CD4-positive, alpha-beta T cell treated with Interleukin-12 subunit alpha and Interleukin-12 subunit beta, for 1 hour (primary cell): Measurements from ENCODE around the gene FARP1.

Experiments used
- DNase-seq: peaks from one replicate; pipeline ENCODE4 v3.0.0-alpha.2; 2020

The FARP1 gene

DNA sequence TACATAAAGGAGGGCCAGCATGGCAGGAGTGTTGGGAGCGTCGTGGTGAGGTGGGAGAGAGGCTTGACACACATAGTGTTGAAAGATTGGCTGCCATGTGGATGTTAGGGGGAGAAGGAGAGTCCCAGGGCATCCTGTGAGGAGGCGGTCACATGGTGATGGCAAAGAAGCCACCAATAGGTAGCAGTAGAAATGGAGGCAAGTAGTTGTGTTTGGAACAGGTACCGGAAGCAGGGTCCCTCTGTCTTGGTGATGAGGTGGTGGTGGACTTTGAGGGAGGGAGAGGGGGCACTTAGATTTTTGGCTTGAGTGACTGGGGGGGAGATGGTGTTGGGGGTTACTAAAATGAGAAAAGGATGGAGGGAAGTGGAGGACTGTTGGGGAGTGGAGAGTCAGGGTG lies 227.4 kb downstream of the FARP1 start:
- no peak for DNase-seq

DNA sequence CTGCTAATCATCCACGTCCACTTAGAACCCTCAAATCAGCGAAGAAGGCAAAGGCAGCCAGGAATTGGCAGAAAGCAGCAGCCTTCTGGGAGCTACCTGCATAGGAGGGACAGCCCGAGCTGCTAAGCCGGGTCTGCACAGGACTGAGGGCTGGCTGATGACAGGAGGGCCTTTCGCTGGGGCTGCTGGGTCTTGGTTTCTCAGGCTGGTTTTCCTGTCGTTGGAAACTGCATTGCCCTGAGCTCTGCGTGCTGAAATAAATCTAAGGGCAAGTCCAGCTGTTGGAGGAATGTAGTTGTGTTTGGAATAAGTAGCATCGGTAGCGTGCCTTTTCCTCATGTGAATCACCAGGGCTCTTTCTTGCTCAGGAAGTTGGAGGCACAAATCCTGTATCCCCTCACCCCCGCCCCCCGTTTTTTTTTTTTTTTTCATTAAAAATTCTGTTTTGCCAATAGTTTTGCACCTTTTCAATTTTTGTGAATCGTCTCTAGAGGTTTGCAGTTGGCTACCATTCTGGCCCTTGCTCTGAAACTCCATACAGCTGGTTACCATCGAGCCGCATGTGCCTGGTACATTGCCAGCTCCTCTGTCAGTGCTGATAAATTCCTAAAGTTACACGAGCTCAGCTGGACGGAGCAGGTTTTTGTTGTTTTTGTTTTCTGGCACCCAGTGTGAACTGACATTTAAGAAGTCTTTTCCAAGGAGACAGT lies 228.1 kb downstream of the FARP1 start:
- no peak for DNase-seq

DNA sequence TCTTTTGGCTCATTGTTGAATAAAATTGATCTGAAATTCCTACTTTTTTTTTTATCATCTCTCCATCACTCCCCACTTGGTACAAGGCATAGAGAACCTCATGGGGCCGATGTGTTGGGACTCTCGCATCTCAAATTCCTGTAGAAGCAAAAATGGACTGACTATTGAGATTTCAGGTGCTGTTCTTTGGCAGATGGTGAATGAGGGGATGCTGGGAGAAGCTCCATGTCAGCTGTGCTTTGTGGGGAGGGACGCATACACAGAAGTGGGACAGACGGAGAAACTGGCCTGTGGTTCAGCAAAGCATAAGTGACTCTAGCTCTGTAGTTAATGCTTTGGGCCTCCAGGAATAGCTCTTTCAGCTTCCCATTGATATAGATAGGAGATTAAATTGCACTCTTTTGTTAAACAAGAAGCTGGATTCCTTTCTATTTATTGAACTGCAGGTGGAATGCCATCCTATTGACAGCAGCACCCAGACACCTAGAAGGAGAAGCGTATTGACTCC lies 228.7 kb downstream of the FARP1 start:
- DNase-seq = no peak

DNA sequence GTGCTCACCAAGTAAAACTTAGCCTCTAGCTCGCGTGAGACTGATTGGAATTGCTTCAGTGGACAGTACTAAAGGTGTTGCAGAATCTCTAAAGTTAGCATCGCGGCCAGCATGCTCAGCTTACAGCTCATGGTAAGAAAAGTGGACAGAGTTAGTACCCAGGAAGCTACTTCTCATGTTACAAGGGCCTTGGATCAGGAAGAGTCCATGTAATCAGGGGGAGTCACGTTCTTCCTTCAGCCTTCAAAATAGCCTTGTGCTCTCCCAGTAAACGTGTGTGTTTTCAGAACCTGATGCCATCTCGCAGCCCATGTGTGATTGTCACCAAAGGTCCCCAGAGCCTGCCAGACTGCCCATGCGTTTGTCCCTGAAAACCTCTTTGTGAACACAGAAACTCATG lies 230.0 kb downstream of the FARP1 start:
- no peak for DNase-seq

DNA sequence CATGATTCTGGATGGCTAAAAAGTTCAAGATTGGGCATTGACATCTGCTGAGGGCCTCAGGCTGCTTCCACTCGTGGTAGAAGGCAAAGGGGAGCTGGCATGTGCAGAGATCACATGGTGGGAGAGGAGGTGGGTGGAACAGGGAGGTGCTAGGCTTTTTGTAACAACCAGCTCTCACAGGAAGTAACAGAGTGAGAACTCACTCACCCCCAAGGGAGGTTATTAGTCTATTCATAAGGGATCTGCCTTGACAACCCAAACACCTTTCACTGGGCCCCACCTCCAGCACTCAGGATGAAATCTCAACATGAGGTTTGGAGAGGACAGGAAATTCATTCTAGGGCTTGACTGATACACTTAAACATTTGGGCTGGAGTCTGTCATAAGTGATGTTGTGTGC lies 231.9 kb downstream of the FARP1 start:
- no peak for DNase-seq

DNA sequence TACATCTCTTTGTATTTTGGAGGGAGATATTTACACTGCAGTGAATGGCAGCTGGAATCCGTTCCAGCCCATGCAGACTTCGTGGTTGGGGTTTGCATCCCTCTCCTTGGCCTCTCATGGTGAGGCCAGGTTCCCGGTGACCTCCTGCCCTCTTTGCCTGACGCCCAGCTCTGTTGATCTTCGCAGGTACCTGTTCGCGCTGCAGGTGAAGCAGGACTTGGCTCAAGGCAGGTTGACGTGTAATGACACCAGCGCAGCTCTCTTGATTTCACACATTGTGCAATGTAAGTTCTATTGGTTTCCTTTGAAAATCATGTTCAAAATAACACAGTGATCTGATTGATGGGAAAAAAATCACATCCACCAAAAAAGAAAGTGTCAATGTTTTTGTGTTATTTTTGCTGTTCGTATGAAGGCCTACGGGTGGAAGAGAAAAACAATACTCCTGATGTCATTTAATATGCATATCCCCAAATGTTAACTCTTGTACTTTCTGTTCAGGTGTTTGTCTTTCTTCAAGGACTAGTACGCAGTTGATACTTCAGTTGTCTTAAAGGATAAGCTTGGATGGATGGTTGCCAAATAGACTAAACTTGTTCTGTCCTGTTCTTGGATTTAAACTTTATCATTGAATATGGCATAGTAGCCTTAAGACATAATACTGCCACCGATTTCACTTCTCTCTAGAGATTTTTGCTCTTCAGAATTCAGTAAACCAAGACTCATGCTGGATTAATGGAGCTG lies 234.9 kb downstream of the FARP1 start:
- DNase-seq = no peak

DNA sequence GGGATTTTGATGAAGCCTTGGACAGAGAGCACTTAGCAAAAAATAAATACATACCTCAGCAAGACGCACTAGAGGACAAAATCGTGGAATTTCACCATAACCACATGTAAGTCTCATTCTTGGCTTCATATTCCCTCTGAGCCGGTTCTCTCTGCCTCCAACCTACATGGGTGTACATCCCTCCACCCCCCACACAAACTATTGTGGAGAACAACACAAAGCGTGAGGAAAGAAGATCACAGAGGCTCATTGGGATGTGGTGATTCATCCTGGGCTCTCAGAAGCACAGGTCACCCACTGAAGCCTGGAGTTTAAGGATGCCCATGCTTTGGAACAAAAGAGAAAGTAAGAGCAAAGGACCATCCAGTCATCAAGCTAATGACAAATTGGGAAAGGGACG lies 241.8 kb downstream of the FARP1 start:
- no peak for DNase-seq

DNA sequence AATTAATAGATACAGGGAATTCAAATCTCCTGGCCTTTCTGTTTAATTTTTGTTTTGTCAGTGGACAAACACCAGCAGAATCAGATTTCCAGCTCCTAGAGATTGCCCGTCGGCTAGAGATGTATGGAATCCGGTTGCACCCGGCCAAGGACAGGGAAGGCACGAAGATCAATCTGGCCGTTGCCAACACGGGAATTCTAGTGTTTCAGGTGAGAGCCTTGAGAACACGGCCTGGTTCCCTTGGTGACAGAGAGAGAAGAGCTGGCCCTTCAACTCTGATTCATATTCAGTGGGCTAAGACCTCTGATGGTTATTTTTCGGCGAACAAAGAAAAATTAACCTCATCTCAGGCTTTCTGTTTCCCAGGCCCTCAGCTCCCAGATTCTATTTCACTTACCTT lies 242.7 kb downstream of the FARP1 start:
- DNase-seq = no peak

DNA sequence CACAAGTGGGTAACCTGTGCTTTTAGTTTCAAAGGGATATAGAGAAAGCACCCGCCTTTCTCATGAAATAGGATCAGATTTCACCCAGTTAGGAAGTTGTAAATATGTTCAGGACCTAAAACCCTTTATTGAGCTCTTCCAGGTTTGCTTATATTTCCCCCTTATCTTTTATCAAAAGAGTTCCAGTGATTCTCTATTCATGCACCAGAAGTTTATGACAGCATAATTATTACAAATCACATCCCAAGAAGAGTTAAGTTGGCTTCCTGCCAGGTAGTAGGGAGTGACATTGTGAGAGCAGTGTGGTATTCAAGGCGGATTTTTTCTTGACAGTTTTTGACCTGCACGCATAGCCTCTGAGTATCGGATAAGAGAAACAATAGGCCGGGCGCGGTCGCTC lies 243.7 kb downstream of the FARP1 start:
- no peak for DNase-seq

DNA sequence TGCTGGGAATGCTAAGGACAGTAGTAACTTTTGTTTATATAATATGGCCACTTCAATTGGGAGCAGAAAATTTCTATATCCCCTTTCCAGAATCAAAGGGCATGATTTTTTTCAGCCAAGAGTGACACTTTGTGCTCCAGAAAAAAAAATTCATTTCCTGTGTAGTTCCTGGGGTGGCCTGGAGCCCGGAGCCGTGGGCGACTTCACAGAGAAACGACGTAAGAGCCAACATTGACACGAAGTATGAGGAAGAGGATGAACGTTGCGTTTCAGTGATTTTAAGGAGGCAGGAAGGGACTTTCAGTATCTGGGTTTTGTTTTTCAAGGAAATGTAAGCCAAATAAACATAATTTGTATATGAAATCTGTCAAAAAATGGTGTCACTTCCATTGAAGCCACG lies 246.4 kb downstream of the FARP1 start:
- DNase-seq = no peak

DNA sequence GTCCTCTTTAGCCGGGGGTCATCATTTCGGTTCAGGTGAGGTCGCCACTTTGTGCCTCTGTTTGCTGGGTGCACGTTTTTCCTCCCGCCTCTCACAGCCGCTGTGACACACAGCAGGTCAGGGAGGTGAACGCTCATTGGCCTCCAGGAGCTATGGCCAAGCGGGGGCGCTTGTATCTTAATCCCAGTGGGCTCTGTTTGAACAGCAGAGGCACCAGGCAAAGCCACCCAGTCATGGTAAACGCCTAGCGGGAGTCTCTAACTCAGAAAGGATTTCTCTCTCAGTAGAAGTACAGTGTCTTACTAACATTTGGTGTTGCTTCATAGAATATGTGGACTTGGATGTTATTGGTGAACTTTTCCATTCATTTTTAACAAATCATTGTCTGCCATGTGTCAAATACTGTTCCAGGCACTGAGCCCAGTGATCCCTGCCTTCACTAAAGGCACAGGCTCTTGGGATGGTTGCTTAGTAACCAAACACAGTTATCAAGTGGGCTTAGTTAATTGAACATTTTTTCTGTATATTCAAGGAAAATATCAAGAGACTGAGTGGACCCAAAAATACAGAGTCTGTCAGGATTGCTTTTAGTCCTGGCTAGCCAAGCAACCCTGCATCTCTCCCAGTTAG lies 247.3 kb downstream of the FARP1 start:
- DNase-seq = no peak

DNA sequence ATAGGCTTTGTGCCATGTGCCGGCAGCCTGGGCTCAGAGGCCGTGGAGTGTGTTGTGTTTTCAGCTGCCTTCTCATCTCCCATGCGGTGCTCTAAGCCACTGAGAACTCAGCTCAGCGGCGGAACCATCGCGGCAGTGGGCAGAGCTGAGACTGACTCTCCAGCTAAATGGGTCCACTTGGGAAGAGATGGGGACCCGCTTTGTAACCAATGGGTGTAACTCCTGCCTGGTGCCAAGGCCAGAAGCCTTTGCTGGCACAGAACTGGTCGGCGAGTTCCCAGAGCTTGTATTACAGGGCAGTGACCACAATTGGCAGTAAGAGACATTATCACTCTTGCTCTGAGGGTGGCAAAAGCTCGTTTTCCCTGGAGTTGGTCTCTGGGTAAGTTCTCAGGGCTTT lies 251.0 kb downstream of the FARP1 start:
- DNase-seq = no peak

DNA sequence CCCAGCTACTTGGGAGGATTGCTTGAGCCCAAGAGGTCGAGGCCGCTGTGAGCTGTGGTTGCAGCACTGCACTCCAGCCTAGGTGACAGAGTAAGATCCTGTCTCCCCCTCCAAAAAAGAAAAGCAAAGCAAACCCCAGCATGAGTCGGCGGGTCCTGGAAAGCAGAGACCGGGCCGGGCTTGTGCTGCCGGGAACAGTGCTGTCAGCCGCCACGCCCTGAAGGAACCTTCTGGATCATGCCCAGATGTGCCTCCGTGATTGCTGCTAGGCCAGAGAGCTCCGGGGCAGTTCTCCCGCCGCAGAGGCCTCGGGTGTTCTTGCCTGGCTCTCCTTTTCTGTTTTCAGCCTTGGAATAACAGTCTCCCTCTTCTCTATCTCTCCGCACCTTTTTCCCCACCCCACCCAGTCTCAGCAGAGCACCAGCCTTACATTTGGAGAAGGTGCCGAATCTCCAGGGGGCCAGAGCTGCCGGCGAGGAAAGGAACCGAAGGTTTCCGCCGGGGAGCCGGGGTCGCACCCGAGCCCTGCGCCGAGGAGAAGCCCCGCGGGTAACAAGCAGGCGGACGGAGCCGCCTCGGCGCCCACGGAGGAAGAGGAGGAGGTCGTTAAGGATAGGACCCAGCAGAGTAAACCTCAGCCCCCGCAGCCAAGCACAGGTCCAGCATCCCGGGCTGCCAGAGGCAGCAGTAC lies 252.1 kb downstream of the FARP1 start:
- DNase-seq = no peak

DNA sequence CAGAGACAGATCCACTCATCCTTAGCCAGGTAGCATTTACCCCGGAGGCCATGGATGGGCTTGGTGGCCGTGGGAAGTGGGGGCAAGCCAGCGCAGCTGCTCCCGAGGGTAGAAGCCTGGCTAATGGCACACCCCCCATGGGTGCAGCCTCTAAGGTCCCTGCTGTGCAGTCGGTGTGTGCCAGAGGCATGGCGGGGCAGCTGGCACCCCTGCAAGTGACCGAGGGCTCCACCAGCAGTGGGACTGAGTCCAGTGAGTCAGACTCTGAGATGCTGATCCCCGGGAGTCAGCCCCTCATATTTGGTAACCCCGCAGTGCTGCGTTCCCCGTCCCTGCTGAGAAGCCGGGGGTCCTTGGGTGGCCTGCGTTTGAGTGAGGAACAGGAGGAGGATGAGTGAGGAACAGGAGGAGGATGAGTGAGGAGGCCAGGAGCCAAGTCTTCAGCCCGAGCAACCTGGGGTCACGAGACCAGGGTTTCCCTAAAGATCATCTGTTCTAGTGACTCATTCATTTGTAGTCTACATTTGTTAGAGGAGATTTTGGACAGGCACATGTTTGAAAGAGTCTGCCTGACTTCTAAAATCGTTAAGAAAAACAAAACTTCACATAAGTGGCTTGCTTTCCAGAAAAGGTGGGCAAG lies 253.3 kb downstream of the FARP1 start:
- DNase-seq = no peak

DNA sequence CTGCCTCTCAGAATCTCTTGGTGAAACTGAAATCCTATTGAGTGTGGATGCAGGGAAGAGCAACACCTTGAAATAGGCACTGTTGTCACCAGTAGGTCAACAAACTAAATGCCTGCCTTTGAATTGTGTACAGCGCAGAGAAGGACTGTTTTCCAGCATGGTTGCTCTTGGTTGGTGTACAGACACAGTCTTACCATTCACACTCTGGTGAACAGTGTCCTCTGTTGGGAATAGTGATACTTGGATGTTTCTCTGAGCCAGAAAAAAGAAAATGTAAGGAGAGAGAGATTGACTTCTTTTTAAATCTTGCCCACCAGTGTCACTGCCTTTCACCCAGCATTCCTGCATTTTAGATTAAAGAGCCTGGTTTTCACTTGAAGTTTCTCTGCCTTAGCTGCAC lies 254.3 kb downstream of the FARP1 start:
- DNase-seq = no peak

DNA sequence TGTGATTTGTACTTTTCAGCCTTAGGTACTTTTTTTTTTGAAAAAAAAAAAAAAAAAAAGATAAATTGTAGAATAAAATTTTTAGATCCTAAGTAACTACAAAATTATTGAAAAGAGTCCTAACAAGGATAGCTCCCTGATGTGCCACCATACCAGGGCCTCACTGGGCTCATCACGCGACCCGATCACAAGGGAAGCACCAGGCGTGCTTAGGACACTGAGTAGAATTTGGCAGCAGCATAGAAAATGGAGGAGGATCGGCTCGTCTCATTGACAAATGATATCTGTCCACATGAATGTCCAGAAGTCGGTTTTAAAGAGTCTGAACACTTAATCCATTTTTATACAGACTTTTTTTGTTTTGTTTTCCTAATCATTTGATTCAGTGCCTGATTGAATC lies 255.0 kb downstream of the FARP1 start:
- DNase-seq = no peak

DNA sequence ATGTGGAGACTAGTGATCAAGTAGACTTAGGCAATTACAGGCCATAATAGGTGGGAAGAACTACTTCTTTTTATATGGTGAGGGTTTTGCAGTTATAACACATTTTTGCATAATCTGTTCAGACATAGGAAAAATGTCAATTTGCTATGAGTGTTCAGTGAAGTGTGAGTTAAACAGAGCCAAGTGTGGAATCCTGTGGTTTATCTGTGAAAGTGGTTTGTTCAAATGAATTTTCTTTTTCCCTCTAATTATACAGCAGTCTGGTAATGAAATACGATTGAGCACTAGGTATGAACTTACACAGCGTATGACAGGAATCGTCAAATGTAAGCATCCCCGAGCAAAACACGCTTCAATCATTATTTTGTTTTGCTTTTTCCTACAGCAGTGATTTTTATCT lies 255.7 kb downstream of the FARP1 start:
- DNase-seq = no peak

DNA sequence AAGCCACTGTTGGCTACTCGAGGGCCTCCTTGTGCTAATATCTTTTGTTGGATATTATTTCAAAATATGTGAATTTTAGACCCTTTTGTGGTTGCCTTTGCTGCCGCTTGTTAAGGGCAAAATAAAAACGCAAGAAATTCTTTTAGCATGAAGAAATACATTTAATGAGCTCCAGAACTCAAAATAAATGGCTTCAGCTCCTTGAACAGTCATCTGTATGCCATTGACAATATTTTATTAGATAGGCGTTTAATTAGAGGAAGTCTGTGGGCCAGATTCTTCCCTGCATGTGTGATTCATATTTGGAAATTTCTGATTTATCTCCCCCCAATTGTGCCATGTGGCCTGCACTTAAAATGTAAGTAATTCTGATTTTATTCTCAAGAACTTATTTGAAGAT lies 256.9 kb downstream of the FARP1 start:
- no peak for DNase-seq

DNA sequence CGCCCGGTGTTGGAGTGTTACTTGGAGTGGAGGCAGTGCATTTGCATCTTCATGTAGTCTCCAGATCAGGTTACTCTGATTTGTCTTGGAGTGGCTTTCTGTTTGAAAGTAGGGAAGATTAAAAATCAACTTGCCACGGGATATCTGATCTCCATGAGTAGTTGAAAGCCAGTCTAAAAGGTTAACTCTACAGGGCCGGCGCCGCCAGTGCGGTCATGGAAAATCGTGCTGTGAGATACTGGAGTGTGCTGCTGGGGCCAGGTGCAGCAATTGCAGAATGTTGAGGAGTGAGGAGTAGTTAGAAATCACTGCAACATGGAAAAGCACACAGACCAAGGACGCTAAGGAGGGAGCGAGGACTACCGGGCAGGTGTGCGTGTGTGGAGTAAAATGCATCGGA lies 259.0 kb downstream of the FARP1 start:
- DNase-seq = no peak

DNA sequence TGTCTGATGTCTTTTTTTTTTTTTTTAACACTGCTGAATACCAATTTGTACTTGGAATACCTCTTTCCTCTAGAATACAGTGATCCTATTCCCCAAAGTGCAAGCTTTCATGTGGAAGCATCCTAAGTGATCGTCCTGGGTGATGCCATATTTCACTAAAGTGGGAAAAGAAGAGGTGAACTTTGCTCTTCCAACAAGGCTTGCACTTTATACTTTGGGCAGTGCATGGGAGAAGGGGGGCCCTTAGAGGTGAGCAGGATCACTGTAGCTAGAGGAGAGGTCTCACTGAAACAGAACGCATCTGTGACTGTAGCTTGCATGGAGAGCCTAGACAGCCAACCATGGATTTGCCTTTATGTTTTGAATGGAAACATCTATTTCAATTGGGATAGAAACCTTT lies 260.2 kb downstream of the FARP1 start:
- DNase-seq = no peak

DNA sequence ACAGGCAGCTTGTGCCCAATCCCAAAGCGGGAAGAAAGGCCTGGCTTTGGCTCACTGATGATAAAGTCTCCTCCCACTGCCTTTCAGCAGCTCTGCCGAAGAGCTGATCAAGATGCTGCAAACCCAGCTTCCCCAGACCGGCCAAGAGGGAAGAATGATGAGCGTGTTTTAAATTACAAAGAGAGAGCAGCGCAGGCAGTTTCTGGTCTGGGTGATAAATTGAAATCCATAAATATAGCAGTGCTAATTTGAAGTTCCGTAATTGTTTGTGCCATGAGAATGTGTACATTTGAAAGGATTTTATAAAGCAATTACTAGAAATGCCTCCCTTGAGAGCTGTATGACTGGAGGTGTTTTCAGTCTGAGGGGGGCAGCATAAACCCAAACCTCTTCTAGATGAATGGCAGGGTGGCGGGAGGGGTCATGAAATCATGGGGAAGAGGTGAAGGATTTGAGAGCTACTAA lies 262.2 kb downstream of the FARP1 start:
- no peak for DNase-seq

DNA sequence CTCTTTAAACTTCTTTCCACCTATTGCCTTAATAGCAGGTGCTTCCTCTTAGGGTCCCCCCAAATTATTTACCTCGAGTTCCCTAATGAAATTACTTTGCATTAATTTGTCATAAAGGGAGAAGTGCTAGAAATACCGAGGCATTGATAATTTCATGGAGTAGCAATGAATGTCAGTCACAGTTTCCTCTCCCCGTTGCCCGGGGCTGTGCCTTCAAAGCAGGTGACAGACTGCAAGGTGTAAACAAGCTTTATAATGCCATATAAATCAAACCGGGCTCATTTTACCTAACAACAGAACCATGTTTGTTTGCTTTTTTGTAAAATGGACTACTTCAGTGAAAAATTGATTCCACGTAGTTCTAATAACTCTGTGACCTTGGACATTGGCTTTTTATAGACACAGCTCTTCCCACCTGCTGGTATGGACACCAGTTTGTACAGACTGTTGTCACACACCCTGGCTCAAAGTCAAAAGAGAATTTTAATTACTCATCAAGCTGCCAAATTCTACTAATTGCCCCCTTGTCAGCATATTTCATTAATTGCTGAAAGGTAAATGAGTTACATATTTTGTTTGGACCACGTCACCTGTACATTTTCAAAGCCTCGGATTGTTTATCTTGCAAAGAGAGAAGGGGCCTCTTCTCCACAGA lies 262.9 kb downstream of the FARP1 start:
- DNase-seq = no peak
